ENCODE results near the gene IZUMO1.
"Not testable (repeated sequence)": the region's sequence is repeated elsewhere in the genome, so short reads cannot be mapped to it uniquely, and the experiment has no call there.

Gene IZUMO1

GRCh38 chr19:48735031-48735615 lies 11.6 kb downstream of the IZUMO1 start:
- no peak for DNase-seq

GRCh38 chr19:48734625-48735024 lies 12.1 kb downstream of the IZUMO1 start:
- DNase-seq = no peak

DNA sequence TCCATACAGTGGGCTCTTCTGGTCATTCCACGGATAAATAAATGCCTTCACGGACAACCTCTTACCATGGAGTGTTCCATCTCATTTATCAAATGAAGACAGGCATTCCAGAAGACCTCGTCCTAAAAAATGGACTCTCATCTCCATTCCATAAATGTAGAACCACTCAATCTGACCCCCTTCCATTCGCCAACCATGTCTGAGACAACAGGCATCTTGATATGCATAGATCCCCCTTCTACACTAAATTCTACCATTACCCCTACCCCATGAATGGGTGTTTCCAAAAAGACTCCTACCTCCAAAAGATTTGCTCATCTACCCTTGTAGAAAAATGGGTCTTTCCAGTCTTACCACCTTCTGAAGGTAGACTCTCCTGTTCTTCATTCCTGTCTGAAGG lies 15.3 kb downstream of the IZUMO1 start:
- DNase-seq = no peak

DNA sequence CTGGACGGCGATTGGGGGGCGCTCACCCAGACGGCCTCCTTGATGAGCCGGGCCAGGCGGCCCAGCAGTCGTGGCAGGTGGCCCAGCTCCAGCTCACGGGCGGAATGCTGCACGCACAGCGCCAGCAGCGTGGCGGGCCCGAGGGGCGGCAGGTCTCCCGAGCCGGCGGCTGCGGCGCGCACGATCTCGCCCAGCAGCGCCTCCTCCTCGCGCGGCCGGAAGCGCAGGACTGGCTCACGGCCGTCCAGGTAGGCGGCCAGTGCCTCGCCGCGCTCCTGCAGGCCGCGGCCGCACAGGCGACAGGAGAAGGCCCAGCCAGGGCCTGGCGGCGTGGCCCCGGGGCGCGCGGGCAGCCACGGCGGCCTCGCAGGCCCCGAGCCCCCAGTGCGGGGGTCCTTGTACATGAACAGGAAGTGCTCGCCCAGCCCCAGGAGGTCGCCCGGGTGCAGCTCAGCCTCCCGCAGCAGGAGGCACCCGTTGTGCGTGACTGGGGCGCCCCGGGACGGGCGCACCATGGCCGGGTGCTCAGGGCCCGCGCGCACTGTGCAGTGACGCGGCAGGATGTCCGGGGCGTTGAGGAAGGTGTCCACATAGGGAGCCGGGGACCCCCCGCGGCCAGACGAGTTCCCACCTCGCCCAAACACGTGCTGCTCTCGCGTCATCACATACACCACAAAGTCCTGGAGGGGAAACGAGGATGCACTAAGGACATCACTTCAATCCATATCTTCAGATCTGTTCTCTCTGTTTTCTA lies 17.6 kb downstream of the IZUMO1 start:
- no peak for DNase-seq

DNA sequence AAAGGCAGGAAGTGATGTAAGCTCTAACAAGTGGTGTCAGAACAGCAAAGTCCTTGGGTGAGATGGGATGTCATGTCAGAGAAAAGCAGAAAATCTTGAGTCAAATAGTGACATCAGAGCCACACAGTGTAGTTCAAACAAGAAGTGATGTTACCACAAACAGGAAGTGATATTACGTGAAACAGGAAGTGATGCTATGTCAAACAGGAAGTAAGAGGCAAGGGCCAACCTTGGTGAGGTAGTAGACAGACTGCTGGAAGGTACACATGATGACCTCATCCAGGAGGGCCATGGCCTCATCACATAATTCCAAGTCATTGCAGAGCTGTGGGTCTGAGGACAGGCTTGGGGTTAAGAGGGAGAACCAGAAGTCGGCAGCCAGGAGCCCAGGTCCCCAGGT lies 20.2 kb downstream of the IZUMO1 start:
- DNase-seq = no peak

- peak; percentile 46 to 71 for DNase-seq
Measured at GRCh38 chr19:48724796-48725753, 21.6 kb downstream of the IZUMO1 start.

GRCh38 chr19:48722196-48722708 lies 24.5 kb downstream of the IZUMO1 start:
- DNase-seq = no peak

DNA sequence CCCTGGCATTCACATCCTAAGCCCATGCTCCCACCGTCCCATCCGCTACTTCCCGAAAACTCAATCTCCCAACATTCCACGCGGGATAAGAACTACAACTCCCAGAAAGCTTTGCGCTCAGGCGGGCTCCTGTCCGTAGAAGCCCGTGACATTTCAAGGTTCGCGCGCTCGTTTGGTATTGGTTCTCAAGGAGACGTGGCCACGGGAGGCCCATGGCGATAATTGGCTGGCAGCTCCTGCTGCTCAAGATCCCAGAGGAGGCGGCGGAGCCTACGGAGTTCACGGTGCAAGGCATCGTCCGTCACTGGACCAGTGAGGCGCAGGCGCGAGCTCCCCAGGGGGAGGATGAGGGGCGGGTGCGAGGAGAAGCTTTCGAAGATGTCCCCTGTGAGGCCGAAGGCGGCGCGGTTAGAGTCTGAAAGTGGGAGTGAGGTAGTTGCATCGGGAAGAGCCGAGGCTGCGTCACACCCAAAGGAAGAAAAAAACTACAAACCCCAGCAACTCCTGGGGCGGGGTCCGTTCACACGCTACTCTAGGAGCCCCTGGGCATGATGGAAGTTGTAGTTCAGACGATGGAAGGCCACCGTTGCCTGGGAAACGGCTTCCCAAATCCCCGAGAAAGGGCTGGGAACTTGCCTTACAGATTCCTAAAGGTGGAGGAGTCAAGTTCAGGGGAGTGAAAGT lies 26.0 kb downstream of the IZUMO1 start:
- DNase-seq = peak; percentile 98

DNA sequence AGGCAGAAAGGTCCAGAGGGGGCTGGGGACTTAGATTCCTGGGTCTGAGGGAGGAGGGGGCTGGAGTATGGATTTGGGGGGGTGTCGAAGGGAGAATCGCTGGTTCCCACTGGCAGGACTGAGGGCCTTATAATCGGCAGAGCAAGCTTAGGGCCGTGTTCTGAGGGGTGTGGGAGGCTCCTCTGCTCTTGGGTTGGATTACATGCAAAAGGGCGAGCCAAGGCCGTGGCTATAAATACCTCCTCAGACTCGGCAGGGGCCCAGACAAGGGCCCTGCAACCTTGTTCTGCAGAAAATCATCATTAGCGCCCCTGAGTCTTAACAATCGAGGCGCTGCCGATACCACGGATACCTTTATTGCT lies 26.5 kb downstream of the IZUMO1 start:
- no peak for DNase-seq

DNA sequence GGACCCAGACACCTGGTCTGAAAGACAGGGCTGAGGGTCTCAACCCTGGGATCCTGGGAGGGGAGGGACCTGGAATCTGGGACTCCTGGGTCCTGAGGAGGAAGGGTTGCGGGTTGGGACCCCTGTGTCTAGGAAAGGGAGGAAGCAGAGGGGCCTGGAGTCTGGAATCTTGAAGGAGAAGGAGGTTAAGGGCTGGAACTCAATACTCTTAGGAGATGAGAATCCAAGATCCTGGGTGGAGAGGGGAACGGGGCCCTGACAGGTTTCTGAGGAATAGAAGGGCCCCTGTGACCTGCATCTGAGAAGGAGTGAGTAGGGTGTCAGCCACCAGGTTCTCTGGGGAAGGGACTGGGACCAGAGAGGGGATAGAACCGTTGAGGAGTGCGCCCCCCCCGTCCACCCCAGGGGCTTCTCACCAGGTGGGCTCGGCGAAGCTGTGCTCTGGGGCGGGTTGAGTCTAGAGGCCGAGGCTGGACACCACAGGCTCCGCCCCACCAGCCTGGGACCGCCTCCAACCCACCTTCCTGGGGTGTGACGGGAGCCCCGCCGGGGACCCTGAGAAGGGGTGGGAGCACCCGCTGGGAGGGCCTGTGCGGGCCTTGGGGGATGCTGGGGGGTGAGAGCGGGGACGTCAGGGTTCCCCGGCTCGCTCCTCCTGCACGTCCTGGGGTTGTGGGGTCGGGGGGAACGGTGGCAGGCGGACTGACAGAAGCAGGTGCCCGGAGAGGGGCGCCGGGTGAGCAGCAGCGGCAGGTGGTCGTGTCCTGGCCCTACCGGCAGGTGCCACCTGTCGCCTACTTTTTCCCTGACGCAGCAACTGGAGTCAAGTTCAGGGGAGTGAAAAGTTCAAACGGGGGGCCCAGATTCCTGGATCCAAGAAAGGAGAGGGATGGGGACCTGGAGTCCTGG lies 27.2 kb downstream of the IZUMO1 start, which contains the start of gene MAMSTR:
Gene MAMSTR (minus strand): TSS at position 463 of the 909 bp plus-strand sequence. CDS start 694 bp downstream, outside the sequence.
- no peak for DNase-seq

- DNase-seq = no peak
Measured at GRCh38 chr19:48718711-48719231, 27.9 kb downstream of the IZUMO1 start.

- not testable (repeated sequence) for DNase-seq
Measured at GRCh38 chr19:48718106-48718505, 28.6 kb downstream of the IZUMO1 start.

DNA sequence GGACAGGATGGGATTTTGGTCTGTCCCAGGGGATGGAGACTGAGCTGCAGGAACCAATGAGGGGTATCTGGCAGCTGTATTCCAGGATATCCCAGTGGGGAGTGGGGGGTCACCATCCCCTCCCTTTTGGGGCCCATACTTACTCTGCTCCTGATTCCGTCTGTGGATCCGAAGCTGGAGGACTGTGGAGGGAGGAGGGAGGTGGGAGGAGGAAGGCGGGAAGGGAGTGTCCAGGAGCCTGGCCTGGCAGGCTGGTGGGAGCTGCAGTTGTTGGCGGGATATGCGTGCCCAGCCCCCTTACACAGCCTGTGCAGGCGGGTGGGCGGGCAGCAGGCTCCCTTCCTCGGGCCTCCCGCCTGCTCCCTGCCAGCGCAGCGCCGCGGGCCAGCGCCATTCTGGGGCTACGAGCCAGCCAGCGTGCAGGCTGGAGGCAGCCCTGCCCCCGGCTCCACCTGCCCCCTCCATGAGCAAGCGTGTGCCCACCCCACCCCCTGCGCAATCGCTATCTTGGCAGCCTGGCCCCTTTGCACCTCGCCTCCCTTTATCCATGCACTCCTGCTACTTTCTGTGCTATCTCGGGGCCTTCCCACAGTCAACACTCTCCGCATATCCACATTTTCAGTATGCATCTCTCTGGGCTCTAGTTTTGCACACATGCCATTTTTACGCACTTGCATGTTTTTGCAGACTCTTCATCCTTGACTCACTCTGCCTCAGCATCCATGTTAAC lies 30.0 kb downstream of the IZUMO1 start:
- peak in 1 of 2 experiments; percentile 38 for DNase-seq

DNA sequence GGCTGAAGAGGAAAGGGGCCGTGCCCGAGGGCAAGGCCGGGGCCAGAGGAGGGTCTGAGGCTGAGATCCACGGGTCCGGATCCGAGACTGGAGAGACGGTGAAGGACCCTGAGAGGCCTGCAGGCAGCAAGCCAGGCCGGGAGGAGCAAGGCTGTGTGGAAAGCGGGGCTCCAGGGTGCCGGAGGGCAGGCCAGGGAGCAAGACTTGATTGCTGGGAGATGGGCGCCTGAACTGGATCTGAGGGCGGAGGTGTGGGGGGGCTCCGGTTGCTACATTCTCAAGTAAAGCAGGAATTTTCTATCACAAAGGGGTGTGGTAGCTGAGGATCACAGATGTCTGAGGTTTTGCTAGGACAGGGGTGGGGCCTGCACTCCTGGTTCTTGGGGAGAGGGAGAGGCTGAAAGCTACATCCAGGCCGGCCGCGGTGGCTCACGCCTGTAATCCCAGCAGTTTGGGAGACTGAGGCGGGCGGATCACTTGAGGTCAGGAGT lies 31.0 kb downstream of the IZUMO1 start:
- DNase-seq = no peak

DNA sequence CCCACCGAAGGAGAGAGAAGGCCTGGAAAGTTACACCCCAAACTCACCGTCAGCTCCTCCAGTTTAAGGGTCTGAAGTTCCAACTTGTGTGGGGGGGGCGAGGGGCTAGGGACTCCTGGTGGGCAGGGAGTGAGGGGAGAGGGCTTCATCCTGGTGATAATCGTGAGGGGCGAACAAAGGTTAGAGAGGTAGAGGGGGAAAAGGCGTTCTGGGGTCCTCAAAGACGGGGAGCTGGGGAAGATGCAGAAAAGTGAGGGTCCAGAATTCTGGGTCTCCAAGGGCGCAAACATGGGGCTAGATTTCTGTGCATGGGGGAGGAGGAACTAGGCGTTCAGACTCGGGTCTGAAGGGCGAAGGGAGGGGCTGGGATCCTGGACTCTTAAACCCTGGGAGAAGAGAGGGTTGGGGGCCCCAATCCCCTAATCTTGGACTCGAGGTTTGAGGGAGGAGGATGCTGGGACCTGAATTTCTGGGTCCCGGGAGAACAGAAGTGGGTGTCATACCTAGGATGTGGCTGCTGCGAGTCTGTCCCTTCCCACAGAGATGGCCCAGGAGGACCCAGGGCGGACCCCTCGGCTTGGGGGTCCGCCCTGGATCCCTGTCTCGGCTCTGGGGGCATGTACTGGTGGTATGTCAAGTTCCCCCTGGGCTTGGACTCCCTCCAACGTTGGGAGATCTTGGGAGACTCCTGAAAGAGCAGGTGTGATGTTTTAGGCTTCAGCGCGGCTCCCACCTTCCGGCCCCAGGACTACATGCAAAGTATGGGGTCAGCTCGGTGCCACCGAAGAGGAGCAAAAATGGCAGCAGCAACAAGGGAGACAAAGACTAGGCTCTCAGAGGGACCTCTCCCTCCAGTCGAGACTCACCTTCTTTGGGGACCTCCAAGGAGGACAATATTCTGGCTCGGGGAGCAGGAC lies 31.7 kb downstream of the IZUMO1 start:
- no peak for DNase-seq

GRCh38 chr19:48713864-48714755 lies 32.6 kb downstream of the IZUMO1 start:
- peak; percentile 98 for DNase-seq

GRCh38 chr19:48713041-48713863 lies 33.5 kb downstream of the IZUMO1 start:
- no peak for DNase-seq
